Endothelial cell (in vitro differentiated cells): Measurements from ENCODE around the gene OAS3. TPM values are rescaled to one million over a fixed set of nuclear protein-coding genes. Genes with fewer than 3 reads are reported as not detected.

ENCODE experiments used
- DNase-seq: peaks from one replicate; pipeline ENCODE4 v3.0.0; 2021; ENCODE audit warnings: low spot score
- H3K27ac Mint-ChIP-seq: one replicate; pipeline ENCODE4 v1.8.0; 2021; ENCODE audit warnings: mixed read lengths, inconsistent platforms; ENCODE audit not compliant: unreplicated experiment
- H3K27me3 Mint-ChIP-seq: one replicate; pipeline ENCODE4 v1.8.0; 2021; ENCODE audit warnings: mild to moderate bottlenecking, moderate library complexity, mixed read lengths, inconsistent platforms; ENCODE audit not compliant: unreplicated experiment
- H3K36me3 Mint-ChIP-seq: one replicate; pipeline ENCODE4 v1.8.0; 2021; ENCODE audit warnings: mild to moderate bottlenecking, low read depth, mixed read lengths, inconsistent platforms; ENCODE audit not compliant: unreplicated experiment
- H3K4me1 Mint-ChIP-seq: one replicate; pipeline ENCODE4 v1.8.0; 2021; ENCODE audit warnings: mild to moderate bottlenecking, mixed read lengths, inconsistent platforms; ENCODE audit not compliant: unreplicated experiment
- H3K4me3 Mint-ChIP-seq: one replicate; pipeline ENCODE4 v1.8.0; 2021; ENCODE audit warnings: mild to moderate bottlenecking, mixed read lengths, inconsistent platforms; ENCODE audit not compliant: unreplicated experiment
- H3K9me3 Mint-ChIP-seq: one replicate; pipeline ENCODE4 v1.8.0; 2021; ENCODE audit warnings: mixed read lengths, inconsistent platforms; ENCODE audit not compliant: unreplicated experiment
- total RNA-seq: library from RNA; stranded (reverse); fragmentation: NEBNext Ultra II Directional; extraction: Animal tissue kit (Norgen Biotek cat#: 25700); gene quantifications from one replicate; pipeline ENCODE4 v1.2.1, GENCODE V29; 2021; ENCODE audit not compliant: unreplicated experiment
- TF ChIP-seq, protein P1 (sequence below): fragments of 200-600 bp; sonication (generic); IDR thresholded peaks from one replicate; pipeline ENCODE4 v1.5.0; 2021; ENCODE audit warnings: antibody characterized with exemption; ENCODE audit not compliant: unreplicated experiment

The OAS3 gene
- total RNA-seq, 1 donor from 2014 or later: 2.2 TPM

DNA sequence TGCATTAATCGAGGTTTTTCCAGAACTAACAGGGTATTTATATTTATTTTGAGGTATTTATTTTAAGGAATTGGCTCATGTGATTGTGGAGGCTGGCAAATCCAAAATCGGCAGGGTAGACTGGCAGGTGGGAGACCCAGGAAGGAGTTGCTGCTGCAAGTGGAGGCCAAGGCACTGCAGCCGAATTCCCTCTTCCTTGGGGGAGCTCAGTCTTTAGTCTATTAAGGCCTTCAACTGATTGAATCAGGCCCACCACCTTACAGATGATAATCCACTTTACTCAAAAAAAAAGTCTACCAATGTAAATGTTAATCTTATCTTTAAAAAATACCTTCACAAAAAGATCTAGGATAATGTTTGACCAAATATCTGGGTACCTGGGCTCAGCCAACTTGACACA lies 38.9 kb downstream of the OAS3 start:
- no peak for DNase-seq
- TF ChIP-seq, protein P1, sequence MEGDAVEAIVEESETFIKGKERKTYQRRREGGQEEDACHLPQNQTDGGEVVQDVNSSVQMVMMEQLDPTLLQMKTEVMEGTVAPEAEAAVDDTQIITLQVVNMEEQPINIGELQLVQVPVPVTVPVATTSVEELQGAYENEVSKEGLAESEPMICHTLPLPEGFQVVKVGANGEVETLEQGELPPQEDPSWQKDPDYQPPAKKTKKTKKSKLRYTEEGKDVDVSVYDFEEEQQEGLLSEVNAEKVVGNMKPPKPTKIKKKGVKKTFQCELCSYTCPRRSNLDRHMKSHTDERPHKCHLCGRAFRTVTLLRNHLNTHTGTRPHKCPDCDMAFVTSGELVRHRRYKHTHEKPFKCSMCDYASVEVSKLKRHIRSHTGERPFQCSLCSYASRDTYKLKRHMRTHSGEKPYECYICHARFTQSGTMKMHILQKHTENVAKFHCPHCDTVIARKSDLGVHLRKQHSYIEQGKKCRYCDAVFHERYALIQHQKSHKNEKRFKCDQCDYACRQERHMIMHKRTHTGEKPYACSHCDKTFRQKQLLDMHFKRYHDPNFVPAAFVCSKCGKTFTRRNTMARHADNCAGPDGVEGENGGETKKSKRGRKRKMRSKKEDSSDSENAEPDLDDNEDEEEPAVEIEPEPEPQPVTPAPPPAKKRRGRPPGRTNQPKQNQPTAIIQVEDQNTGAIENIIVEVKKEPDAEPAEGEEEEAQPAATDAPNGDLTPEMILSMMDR: no peak
- Mint-ChIP-seq H3K36me3 (no peaks in the 10 kb centered on the region), H3K4me3 (no peak overlapping the region), H3K27ac (no peak overlapping the region), H3K27me3 (no peaks in the 10 kb centered on the region), H3K9me3 (no peaks in the 10 kb centered on the region), H3K4me1 (peaks cover 2% of the 10 kb centered on the region)

DNA sequence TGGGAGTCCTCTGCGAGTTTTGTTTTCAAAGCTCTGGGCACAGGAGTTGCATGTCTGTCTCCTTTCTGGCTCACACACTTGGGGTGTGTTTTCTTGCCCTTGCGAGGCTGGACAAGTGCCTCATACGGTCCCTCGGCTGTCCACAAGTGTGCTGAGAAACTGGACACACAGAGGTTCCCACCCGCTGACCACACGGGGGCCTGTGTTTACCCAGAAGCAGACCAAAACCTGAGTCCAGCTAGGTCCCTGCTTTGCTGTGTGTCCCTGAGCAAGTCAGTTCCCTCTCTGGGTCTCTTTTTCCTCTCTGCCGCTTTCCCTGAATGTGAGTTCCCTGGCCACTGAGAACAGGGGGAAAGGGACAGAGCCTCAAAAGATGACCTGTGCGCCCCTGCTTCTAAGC lies 39.4 kb downstream of the OAS3 start:
- Mint-ChIP-seq H3K9me3 (no peaks in the 10 kb centered on the region), H3K27ac (no peak overlapping the region), H3K4me3 (no peak overlapping the region), H3K36me3 (no peaks in the 10 kb centered on the region), H3K27me3 (no peaks in the 10 kb centered on the region), H3K4me1 (no peaks in the 10 kb centered on the region)
- TF ChIP-seq, protein P1: no peak
- DNase-seq: no peak

DNA sequence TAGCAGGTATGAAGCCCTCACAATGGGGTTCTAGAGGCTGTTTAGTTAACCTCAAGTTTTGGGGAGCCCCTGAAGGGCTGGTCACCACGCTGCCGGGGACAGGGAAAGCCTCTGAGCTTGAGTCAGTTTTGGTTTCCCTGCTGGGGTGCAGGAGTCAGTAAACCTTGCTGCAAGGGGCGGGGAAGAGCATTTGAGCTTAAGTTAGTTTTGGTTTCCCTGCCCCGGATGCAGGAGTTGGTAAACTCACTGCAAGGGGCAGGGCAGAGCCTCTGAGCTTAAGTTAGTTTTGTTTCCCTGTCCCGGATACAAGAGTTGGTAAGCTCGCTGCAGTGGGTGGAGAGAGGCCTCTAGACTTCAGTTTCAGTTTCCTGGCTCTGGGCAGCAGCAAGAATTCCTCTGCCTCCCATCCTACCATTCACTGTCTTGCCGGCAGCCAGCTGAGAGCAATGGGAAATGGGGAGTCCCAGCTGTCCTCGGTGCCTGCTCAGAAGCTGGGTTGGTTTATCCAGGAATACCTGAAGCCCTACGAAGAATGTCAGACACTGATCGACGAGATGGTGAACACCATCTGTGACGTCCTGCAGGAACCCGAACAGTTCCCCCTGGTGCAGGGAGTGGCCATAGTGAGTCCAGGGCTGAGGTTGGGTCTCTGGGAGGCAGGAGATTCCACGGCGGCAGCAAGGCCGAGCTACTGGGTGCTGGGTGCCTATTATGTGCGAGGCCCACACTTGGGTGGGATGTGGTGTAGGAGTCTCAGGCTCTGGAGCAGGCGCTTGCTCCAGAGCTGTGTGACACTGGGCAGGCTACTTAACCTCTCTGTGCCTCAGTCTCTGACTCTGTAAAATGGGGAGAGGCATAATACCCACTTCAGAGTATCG lies 40.1 kb downstream of the OAS3 start, which contains the start of gene OAS2:
OAS2 (plus strand) TSS at position 357 of the 878 bp plus-strand sequence; CDS start at position 447, 90 bp downstream.
- Mint-ChIP-seq H3K27me3 (no peaks in the 10 kb centered on the region), H3K4me1 (no peaks in the 10 kb centered on the region), H3K27ac (no peak within 1 kb of the TSS), H3K9me3 (no peaks in the 10 kb centered on the region), H3K4me3 (no peak within 1 kb of the TSS), H3K36me3 (no peaks in the 10 kb centered on the region)
- TF ChIP-seq, protein P1: no peak
- DNase-seq: no peak

- TF ChIP-seq, protein P1: no peak
- Mint-ChIP-seq H3K36me3 (no peaks in the 10 kb centered on the region), H3K4me3 (no peak overlapping the region), H3K9me3 (no peaks in the 10 kb centered on the region), H3K4me1 (no peaks in the 10 kb centered on the region), H3K27ac (no peak overlapping the region), H3K27me3 (no peaks in the 10 kb centered on the region)
- DNase-seq: no peak
These were observed 40.9 kb downstream of the OAS3 start for GRCh38 chr12:112979041-112979680.
